Activated naive CD4-positive, alpha-beta T cell (primary cell): ENCODE data around the gene PRKAG1.
A peak's percentile ranks its signal among the peaks of the same experiment; 100 is the strongest.
"Not testable (repeated sequence)": the region's sequence is repeated elsewhere in the genome, so short reads cannot be mapped to it uniquely, and the experiment has no call there.

Experiments
- DNase-seq, 4 experiments: peaks; one replicate each; lab custom pipeline; 2025; lab: John Stamatoyannopoulos, UW

Gene PRKAG1

DNA sequence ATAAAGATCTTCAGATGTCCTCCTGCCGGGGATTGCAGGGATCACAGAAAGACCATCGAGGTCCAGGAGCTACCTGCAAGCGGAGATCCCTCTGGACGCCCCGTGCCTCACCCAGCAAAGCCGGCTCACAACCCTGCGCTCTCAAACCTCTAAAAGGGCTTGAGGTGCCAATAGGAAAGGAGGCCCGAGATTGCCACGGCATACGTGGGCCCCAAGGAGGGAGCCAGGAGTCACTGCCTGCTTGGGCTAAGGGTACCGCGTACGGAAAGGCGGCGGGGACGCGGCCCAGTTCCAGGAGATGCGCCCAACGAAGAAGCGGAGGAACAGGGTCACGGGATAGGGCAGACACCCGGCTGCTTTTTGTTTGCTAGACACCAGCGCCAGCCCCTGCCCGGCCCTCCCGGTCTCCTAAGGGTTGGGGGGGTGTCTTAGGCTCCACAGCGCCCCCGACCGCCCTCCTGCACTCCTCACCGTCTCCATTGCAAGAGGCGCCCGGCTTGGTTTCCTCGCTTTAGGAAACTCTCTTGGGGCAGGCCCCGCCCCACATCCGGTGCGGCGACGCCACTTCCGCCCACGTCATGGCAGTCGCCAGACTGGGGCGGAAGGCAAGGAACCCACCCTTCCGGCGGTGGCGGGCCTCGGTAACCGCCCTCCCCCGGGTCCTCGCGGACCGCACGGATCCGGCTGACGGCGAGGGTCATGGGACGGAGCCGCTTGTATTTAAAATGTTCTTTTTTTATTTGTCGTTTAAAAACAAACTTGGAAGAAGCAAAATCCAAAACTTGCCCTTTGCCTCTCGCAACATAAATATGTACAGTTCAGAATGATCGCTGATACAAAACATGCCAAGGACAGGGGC is at the start of gene PRKAG1:
PRKAG1 (minus strand) TSS at position 516 of the 859 bp plus-strand sequence; CDS start at position 480, 36 bp downstream.
- DNase-seq: peak; percentile 84 to 95 (median 90)

DNA sequence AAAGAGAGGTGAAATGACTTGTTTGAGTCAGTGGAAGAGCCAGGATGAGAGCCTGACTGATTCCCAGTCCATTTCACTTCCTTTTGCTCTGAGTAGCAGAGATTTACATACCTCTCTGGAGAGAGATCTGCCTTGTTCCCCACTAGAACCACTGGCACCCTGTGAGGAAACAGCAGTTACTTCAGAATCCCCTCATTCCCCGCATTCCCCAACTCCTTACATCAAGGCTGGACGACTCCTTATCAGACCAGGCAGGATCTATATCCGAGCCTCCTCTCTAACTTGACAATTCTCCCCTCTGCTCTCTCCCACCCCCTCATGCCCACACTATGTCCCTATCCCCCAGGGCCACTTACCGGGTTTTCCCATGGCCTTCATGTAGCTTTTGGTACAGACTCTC is 47.5 kb upstream of the PRKAG1 start:
- DNase-seq: no peak

DNA sequence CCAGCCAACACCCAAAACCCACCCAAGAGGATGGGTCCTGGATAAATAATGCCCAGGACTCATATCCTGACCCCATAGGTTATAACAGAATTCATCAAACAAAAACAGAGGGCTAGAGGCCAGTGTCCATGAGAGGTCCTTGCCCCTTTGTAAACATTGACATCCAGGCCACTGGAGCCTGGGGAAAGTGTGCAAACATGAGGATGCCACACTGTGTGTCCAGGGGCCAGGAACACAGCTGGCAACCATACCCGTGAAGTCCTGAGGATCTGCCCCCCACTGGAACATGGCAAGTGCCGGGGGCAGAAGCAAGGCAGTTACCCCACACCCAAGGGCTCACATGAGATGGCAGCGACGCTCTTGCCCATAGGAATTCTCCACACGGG is 46.2 kb upstream of the PRKAG1 start:
- DNase-seq: no peak

DNA sequence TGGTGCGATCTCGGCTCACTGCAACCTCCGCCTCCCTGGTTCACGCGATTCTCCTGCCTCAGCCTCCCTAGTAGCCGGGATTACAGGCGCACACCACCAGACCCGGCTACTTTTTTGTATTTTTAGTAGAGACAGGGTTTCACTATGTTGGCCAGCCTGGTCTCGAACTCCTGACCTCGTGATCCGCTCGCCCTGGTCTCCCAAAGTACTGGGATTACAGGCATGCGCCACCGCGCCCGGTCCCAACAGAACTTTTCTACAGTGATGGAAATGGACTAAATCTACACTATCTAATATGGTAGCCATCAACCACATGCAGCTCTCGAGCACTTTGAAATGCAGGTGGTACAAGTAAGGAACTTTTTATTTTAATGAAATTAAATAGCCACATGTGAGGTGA is 43.3 kb upstream of the PRKAG1 start:
- DNase-seq: not testable (repeated sequence)

DNA sequence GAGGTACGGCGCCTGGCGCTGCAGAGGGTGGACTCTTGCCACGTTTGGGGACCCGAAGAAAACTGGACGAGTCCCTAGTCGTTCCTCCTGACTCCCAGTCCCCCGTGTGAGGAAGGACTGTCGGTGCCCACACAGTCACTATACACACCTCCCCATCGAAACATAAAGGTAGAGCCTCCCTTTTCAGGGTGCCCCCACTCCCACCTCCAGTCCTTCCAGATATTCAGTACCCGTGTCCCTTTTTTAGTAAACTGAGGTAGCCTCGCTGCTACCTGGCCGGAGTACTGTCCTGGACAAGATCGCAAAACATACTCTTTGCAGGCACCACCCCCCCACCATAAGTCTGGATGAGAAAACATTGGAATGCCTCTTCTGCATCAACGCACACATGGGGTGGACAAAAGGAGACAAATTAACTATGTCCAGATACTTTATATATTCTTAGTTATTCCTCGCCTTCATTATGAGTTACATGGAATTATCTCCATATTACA is 42.6 kb upstream of the PRKAG1 start:
- DNase-seq: no peak

DNA sequence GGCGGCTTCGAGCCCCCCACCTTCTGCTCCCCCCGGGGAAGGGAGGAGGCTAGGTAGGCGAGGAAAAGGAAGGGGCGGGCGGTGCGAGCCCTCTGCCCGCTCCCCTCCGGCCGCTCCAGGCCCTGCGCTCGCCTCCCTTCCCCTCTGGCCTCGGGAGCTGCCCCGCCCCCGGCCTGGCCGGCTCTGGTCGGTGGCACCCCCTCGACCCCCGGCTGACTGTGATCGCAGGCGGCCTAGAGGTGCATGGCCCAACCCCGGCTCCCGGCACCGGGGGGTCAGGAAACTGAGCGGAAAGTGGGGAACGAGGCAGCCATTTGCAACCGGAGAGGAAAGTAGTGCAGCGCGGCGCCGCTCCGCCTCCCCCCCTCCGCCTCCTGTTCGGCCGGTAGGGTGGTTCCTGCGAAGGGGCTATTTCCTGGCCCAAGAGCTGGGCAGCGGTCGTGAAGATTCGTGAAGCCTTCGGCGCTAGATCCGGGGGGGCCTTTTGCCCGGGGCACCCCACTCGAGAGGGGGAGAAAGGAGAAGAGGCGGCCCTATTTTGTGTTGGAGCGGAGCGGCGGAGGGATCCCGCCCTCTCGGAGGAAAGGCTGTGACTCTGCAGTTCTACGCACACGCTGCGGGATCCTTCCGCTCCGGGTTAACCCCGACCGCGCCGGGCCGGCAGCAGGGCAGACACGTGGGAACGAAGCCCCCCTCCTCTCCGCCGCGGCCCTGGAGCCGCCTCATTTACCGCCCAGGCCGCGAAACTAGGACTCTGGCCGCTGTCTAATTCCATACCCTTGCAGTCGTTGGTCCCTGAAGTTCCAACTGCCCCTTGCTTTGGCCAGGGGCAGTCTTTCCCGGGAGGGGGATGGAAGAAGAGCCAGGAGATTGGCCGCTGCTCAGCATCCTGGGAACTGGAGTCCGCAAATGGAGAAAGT is 41.9 kb upstream of the PRKAG1 start, which contains the start of gene KMT2D:
KMT2D (minus strand) TSS at position 558 of the 920 bp plus-strand sequence. CDS start 5,470 bp downstream, outside the sequence.
- peak; percentile 72 to 82 (median 81) for DNase-seq

DNA sequence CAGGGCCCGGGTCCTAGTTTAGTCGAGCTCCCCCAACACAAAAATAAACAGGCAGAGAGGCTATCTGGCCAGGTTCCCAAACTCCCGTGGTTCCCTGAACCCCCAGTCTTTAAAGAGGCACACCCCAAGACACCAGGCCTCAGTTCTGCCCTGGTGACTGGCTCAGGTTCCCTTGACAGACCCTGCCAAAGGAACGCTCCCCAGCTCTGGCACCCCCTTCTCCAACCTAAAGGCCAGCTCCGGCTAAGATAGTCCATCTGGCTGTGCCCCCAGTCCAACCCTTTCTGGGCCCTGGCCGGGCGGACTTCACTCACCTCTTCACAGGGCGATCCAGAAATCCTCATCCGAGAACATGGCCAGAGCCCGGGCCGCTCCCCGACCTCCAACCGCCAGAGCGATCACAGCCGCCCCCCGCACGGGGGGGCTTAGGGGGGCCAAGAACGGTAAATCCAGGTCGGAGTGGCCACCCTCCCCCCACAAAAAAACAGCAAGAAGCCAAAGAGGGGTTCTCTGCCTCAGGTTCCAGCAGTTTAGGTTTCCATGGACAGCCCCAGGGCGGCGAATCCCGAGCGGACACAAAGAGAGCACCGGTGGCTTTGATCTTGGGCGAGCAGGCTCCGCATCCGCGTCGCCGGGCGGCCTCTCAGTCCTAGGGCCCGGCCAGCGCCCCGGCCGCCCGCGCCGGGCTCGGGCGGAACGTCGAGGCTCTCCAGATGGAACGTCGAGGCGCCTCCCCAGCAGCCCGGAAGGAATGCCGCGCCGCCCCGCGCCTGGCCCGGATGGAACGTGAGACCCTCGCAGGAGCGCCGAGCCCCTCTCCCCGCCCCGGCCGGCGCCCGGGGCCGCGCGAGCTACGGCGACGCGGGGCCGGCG is 41.0 kb upstream of the PRKAG1 start:
- no peak for DNase-seq

DNA sequence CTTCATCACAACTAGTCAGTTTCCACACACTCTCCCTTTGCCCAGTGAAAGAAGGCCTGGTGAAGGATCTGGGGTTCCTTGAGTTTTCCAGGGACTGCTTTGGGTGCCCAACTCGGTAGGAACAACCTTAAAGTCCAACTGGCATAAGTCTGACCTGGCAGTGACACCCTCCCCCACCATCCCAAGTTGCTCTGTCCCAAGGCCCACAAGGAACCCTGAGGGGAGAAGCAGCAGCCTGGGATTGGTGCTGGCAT is 40.4 kb upstream of the PRKAG1 start:
- DNase-seq: no peak

DNA sequence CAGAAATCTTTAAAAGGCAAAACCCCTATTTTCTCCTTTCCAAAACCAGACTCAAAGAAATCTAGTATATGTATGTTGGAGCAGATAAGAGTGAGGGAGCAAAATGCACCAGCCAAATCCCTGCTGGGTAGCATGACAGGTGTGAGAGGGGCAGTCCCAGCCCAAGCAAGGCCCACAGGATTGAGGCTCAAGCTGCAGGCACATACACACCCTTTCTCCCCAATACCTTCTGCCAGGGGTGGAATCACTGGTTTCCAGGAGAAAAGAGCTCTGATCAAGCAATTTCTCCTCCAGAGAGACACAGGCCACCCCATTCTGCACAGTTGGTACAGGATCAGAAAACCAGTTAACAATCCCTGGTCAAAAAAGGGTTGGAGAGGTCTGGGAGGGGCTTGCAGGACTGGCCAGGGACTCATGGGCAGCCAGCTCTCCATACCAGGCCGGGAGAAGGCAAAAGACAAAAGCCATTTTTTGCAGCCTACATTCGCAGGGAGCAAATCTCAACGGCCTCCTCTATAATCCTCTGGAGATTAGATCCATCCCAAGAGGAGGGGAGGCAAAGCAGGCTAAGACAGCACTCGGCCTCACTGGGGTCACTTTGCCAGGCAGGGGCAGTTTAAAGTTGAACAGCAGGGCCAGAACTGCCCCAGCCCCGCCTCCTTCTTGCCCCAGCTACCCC is 39.9 kb upstream of the PRKAG1 start:
- DNase-seq: no peak

DNA sequence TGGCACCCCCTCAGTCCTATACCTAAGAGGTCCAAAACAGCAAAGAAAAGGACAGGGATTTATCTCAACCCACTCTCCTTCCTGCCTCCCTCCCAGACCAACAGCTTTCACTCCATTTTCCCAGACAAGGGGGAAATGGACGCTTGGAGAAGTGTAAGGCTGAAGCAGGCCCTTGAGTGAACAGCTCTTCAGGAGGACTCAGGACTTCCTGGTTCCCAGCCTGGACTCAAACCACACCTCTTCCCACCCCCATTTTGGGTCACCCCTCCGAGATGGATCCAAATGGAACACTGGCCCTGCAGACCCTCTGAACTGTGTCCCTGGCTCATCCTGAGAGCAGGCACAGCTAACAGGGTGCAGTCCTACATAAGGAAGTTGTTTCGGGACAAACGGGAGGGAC is 39.3 kb upstream of the PRKAG1 start:
- DNase-seq: no peak

DNA sequence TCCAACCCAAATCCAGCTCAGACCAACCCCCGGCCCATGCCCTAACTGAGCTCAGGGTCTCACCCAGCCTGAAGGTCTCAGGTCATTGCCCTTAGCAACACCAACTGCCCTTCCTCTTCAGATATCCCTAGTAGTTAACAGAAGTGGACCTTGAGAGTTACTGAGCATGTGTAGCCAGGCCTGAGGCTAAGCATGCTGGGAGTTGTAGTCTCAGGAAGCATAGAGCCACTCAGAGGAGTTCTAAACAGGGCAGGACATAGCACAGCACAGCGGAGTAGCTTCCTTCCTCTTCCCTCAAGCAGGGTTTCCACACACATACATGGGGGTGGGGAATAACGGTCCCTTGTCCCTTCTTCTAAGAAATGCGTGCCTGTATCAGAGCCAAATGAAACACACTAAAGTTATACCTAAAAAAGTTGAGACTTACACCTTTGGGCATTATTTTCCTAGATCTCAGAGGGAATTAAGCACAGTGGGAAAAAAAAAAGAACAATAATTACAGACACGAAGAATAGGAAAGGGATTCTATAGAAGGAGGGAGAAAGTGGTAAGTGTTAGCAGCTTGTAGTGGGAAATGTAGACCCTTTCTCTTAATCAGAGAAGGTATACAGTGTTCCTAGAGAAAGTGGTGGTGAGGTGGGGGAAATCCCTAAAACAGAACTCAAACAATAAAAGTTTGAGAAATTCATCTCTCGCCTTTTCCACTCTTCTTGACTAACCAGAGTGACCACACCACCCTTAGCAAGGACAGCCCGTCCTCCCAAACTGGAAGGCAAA is 37.6 kb upstream of the PRKAG1 start:
- no peak for DNase-seq

DNA sequence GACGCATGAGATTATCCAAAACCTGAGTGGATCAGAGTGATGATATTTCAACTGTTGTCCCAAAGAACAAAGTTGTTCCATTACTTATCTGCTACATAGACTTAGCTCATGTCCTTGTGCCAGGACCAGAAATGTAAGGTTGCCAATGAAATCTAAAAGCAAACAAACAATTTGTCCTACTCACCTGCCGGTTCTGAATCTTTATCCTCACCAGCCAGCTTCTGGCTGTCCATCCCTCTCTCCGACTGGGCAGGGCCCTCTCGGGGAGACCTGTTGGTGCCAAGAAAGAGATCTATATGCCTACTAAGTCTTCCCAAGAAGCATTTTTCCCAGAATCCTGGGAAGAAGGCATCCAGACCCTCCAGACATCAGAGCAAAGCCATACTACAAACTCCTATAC is 36.5 kb upstream of the PRKAG1 start:
- DNase-seq: no peak

DNA sequence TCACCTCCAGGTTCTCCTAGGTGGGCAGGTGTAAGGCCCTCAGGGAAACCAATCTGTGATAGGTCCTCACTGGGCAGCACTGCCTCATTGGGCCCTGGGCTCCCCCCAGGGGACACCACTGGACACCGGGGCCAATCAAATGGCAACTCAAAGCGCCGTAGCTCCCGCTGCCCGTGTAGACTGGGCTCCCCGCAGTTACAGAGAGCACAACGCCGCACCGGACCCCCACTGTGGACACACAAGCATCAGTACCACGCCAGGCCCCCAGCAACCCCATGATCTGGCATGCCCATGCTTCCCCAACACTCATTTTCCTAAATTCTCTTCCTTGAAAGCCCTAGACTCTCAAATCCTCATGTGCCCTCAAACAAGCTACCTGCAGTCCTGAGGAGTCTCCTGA is 35.9 kb upstream of the PRKAG1 start:
- no peak for DNase-seq

DNA sequence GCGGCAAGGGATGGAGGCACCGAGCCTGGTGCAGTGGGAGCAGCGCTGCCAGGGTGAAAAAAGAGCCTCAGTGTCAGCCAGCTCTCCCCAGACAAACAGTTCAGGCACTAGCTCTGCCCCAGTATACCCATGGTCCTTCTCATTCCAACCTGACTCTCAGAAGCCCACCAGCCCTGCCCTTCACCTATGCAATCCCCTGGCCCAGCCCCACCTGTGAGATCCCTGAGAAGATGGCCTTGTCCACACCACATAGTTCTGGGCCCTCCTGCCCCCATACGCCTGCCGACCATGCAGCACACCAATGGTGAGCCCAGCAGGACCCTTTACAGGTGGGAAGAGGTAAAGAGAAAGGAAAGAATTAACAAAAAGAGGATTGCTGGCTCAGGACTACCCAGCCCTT is 35.5 kb upstream of the PRKAG1 start:
- no peak for DNase-seq

DNA sequence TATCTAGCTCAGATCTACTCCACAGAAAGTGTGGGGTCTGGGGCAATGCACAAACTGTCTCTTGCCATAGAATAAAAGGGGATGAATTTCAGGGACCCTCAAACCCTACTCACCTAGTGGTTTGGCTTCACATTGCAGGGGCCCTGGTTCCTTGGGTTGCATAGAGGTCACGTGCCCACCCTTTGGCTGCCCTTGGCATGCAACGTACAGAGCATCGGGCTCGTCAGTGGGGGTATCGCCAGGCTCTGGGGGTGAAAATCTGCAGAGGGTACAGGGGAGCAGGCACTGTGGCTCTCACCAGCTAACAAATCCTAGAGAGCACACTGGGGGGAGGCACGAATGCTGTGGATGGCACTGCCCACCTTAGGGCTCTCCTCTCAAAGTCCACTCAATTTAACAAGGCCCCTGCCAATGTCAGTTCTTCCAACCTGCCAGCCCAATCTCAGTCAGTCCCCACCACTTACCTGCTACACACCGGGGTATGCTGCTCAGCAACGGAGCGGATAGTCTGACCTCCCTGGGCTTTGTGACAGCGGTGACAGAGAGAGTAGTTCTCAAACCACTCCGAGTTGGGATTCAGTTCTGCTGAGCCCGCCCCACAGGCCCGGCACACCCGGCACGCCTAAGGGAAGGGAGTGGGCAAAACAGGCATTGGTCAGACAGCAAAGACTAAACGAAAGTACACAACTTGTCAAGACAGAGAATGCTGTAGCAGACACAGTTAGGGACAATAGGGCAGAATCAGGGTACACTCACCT is 34.1 kb upstream of the PRKAG1 start:
- no peak for DNase-seq

DNA sequence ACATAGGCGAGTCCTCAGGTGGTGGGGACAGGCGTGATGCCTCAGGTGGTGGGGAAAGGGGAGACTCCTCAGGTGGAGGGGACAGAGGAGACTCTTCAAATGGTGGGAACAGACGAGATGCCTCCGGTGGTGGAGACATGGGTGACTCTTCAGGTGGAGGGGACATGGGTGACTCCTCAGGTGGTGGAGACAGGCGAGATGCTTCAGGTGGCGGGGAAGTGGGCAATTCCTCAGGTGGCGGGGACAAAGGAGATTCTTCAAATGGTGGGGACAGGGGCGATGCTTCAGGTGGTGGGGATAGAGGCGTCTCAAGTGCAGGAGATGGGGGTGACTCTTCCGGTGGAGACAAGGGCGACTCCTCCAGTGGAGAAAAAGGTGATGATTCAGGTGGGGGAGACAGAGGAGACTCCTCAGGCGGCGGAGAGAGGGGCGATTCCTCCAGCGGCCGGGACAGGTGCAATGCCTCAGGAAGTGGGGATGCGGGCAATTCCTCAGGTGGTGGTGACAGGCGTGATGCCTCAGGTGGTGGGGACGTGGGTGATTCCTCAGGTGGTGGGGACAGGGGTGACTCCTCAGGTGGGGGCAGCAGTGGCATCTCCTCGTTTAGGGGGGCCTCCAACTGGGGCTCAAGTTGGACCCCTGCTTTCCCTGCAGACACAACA is 33.3 kb upstream of the PRKAG1 start:
- no peak for DNase-seq

DNA sequence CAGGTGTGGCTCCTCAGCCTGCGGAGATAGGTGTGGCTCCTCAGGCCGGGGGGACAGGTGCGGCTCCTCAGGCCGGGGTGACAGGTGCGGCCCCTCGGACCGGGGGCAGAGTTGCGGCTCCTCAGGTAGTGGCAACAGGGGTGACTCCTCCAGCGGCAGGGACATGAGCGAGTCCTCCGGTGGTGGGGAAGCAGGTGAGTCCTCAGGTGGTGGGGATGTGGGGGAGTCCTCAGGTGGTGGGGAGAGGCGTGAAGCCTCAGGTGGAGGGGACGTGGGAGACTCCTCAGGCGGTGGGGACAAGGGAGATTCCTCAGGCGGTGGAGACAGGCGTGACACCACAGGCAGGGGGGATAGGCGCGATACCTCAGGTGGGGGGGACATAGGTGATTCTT is 32.8 kb upstream of the PRKAG1 start:
- no peak for DNase-seq

DNA sequence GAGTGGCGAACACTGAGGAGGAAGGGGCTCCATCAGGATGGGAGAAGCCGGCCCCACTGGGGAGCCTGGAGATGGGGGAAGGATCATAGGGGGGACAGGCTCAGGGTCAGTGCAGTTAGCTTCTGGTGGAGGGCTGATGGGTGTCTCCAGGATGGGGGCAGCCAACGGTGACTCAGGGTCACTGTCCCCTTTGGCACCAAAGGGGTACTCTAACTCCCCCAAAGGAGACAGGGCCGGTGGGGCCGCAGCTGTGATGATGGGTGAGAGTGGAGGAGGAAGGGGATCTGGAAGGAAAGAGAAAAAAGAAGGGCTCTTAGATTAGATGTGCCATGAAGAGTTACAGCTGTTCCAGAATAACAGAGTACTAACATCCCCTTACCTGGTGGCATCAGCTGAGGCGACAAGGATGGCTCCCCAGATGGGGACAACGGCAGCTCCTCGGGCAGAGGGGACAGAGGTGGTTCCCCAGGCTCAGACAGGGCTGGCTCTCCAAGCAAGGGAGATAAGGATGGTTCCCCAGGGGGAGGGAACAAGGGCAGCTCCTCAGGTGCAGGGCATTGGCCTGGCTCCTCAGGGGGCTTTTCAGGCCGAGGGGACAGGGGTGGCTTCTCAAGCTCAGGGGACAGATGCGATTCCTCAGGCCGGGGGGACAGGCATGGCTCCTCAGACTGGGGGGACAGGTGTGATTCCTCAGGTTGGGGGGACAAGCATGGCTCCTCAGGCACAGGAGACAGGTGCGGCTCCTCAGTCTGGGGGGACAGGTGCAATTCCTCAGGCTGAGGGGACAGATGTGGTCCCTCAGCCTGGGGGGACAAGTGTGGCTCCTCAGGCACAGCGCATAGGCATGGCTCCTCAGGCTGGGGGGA is 32.2 kb upstream of the PRKAG1 start:
- DNase-seq: no peak
